ENCODE data around the gene PDK1.
"Not testable (repeated sequence)": the region's sequence is repeated elsewhere in the genome, so short reads cannot be mapped to it uniquely, and the experiment has no call there.

Gene PDK1

DNA sequence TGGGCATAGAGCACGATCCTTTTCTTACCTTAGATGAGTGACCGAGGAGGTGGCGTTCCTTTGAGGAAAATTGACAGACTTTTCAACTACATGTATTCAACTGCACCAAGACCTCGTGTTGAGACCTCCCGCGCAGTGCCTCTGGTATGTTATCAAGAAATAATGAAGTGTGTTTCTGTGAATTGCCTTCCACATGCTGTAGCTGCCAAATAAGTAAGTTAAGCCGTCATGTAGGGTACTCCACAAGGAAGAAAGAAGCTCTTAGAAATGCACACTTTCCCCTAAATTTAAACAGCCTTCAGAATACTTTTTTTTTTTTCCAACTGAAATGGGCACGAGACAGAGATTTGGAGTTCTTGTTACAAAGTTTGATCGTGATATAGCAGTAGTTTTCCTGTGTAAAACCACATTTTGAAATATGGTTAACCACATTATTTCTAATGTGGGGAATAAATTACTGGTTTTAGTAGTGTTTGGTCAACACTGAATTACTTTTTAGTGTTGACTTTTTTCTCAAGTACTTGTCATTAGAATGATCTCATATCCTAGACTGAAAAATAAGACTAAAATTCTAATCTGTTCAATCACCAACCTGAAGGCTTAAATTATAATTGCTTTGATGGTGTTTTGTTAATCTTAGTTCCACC is 30.5 kb downstream of the PDK1 start:
- in situ Hi-C loops (cut with HindIII; ENCODE audit: low pct_unique_long_range_greater_than_20kb, low sequenced_read_pairs): no loop called here
- DNase-seq (ENCODE audit: low read depth in 1 of 2, low spot score in 1 of 2): no peak
- TF ChIP-seq JUND (IDR thresholded peaks at IDR 0.05; ENCODE audit: low read depth): no peak

DNA sequence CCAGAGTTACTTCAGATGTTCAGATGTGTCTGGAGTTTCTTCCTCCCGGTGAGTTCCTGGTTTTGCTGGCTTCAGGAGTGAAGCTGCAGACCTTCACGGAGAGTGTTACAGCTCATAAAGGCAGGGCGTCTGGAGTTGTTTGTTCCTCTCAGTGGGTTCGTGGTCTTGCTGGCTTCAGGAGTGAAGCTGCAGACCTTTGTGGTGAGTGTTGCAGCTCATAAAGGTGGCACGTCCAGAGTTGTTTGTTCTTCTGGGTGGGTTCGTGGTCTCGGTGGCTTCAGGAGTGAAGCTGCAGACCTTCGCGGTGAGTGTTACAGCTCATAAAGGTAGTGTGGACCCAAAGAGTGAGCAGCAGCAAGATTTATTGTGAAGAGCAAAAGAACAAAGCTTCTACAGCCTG is 31.3 kb downstream of the PDK1 start:
- DNase-seq (ENCODE audit: low read depth in 1 of 2, low spot score in 1 of 2); in situ Hi-C loops (cut with HindIII; ENCODE audit: low pct_unique_long_range_greater_than_20kb, low sequenced_read_pairs): not testable (repeated sequence)

DNA sequence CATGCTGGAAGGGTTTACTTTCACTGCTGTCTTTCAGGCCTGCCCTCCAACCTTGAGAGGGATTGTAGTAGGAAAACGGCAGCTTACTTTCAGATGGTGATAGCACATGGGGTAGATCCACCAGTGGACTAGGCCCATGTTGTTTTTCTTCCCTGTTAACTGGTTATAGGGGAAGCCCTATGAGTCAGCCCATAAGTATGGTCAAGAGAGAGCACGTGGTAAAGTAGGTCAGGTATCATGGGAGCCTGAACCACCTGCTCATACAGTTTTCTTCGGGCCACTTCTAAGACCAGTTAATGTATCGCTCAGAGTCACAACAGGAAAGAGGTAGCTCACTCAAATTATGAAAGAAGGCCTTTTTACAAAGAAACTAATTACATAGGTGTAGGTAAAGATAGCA is 33.0 kb downstream of the PDK1 start:
- TF ChIP-seq JUND (IDR thresholded peaks at IDR 0.05; ENCODE audit: low read depth): no peak
- DNase-seq (ENCODE audit: low read depth in 1 of 2, low spot score in 1 of 2): no peak
- in situ Hi-C loops (cut with HindIII; ENCODE audit: low pct_unique_long_range_greater_than_20kb, low sequenced_read_pairs): no loop called here

DNA sequence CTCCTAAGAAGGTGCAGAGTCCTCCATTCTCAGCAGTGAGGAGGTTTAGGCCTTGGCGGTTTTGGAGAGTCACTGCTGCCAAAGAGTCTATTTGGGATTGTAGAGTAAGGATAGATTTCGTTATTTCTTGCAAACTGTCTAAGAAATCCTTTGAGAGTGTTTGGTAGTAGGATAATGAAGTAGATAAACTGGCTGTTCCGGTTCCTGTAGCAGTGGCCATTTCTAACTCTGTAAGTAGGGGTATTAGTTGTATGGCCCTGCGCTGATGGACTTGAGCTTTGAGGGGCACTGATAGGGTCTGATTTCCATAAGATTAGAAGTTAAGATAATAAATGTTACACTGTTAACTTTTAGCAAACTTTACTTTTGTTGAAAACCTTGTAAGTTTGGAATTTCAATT is 35.5 kb downstream of the PDK1 start:
- peak in 1 of 2 experiments; percentile 19 for DNase-seq (ENCODE audit: low read depth in 1 of 2, low spot score in 1 of 2)
- in situ Hi-C loops (cut with HindIII; ENCODE audit: low pct_unique_long_range_greater_than_20kb, low sequenced_read_pairs): not testable (repeated sequence)

DNA sequence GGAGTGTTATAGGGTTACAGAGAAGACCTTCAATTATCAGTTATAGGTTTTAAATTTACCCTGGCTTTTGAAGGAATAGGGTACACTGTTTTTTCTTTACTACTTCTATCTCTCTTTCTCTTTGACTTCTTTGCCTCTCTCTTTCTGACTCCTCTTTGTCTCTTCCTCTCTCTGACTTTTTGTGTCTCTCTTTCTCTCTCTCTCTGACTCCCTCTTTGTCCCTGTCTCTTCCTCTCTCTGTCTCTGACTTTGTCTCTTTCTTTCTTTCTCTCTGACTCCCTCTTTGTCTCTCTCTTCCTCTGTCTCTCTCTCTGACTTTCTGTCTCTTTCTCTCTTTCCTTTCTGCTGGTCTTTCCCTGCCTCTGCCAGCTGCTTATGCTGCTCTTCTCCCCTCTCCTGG is 36.3 kb downstream of the PDK1 start:
- DNase-seq (ENCODE audit: low read depth in 1 of 2, low spot score in 1 of 2); in situ Hi-C loops (cut with HindIII; ENCODE audit: low pct_unique_long_range_greater_than_20kb, low sequenced_read_pairs): not testable (repeated sequence)

DNA sequence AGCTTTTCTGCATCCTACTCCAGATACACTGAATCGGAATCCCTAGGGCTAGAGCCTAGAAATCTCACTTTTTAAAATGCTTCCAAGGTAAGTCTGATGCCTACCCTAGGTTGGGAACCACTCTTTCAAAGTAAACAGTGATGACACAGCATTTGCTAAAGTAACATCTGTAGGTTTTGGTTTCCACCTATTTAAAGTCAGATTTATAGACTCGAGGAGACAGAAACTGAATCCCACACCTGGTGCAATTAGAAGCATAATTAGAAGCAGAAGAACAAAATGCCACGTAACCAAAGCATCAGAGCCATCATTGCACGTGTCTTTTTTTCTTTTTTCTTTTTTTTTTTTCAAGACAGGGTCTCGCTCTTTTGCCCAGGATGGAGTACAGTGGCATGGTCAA is 40.9 kb downstream of the PDK1 start:
- DNase-seq (ENCODE audit: low read depth in 1 of 2, low spot score in 1 of 2): no peak
- in situ Hi-C loops (cut with HindIII; ENCODE audit: low pct_unique_long_range_greater_than_20kb, low sequenced_read_pairs): no loop called here
- no peak for TF ChIP-seq JUND (IDR thresholded peaks at IDR 0.05; ENCODE audit: low read depth)

DNA sequence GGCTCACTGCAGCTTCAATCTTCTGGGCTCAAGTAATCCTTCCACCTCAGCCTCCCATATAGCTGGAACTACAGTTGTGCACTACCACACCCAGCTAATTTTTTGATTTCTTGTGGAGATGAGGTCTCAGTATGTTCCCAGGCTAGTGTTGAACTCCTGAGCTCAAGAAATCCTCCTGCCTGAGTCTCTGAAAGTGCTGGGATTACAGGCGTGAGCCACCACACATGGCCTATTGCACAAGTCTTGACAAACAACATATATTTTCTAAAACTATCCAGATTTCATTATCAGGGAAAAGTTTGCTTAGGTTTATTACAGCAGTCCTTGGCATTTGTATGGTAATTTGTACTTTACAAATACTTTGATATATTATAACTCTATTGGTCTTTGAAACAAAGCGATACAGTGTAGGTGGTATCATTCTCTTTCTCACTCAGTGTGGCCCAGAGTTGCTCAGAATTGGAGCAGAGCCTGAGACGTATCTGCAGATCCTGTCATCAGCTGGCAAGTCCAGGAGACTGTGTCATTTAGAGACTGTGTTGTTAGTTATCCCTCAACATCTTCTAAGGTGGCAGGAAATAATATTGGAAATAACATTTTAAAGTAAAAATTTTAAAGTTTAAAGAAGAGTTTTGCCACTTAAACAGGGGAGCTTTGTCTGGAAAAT is 41.4 kb downstream of the PDK1 start:
- no peak for TF ChIP-seq JUND (IDR thresholded peaks at IDR 0.05; ENCODE audit: low read depth)
- in situ Hi-C loops (cut with HindIII; ENCODE audit: low pct_unique_long_range_greater_than_20kb, low sequenced_read_pairs): no loop called here
- no peak for DNase-seq (ENCODE audit: low read depth in 1 of 2, low spot score in 1 of 2)

DNA sequence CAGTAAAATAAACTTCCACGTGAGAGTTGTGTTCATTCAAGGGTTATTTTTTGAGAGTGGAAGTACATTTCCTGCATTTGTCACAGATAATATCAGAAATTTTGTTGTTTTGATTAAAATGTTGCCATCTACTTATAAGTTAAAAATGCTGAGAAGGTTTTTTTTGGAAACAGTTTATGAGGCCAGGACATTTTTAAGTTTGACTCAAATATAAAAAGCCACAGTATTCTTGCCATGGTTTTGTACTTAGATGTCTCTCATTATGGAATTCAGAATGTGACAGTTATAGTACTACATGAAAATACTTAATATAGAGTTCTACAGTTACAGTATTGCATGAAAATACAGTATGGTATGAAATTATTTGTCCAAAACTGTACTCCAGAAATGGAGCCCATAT is 44.1 kb downstream of the PDK1 start:
- in situ Hi-C loops (cut with HindIII; ENCODE audit: low pct_unique_long_range_greater_than_20kb, low sequenced_read_pairs): no loop called here
- no peak for TF ChIP-seq JUND (IDR thresholded peaks at IDR 0.05; ENCODE audit: low read depth)

DNA sequence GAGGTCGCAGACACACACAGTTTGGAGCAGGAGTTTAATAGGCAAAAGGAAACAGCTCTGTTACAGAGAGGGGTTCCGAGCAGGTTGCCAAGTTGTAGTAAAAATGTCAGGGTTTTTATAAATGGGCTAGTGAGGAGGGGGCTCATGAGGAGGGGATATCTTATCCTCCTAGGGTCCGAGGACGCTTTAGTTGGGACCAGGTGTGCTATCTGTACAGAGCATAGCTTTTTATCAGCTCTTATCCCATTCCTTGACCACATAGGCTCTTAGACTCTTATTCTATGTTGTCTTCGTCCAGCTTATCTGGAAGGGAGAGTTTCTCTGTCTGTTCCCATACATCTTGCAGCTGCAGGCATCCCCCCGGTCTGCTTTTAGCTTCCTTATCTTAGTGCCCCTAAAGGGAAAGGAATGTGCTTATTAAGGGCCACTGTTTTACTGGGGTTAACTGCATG is 44.7 kb downstream of the PDK1 start:
- in situ Hi-C loops (cut with HindIII; ENCODE audit: low pct_unique_long_range_greater_than_20kb, low sequenced_read_pairs): no loop called here
- no peak for TF ChIP-seq JUND (IDR thresholded peaks at IDR 0.05; ENCODE audit: low read depth)
- DNase-seq (ENCODE audit: low read depth in 1 of 2, low spot score in 1 of 2): no peak

More for the DNA sequence above, 44.1 kb downstream of the PDK1 start:
- no peak for DNase-seq (ENCODE audit: low read depth in 1 of 2, low spot score in 1 of 2)

DNA sequence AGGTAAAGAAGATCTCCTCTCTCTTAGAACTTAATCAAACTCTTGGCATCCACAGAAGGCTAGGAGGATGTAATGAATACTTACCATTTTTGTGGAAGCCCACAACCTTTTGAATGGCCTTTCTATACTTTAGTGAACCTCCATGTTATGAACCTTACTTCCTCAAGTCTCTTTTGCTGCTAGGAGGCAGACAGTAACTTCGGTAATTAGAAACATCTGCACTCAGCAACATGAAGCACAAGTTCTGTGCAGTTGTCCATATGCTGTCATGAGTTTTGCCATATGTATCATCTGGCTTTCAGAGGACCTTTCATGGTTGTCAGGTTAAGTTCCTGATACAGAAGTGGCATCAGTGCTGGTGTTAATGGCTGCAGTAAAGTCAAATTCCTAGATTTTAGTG is 50.4 kb downstream of the PDK1 start:
- no peak for DNase-seq (ENCODE audit: low read depth in 1 of 2, low spot score in 1 of 2)
- in situ Hi-C loops (cut with HindIII; ENCODE audit: low pct_unique_long_range_greater_than_20kb, low sequenced_read_pairs): no loop called here
- no peak for TF ChIP-seq JUND (IDR thresholded peaks at IDR 0.05; ENCODE audit: low read depth)

DNA sequence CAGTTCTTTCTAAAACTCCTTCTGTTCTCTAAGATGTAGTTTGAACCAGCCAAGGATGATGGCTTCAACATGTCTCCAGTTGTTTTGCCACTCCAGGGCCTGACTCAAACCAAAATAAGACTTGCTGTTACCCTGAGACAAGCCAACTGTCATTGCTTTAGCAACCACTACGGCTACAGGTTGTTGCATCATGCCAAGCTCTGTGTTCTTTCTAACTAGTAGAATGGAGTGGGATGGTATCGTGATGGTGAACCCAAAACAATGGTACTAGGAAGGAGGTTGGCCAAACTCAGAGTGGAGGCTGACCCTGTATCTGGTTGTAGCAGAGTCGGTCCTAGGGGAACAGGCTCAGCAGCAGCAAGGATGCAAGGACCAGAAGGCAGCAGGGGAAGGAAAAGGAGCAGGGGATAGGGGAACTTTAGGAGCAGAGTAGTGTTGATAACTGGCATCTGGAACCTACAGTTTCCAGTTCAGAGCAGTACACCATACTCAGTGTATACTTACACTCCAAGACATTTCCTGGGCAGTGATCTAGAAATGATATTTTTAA is 51.6 kb downstream of the PDK1 start:
- in situ Hi-C loops (cut with HindIII; ENCODE audit: low pct_unique_long_range_greater_than_20kb, low sequenced_read_pairs): no loop called here
- no peak for DNase-seq (ENCODE audit: low read depth in 1 of 2, low spot score in 1 of 2)
- no peak for TF ChIP-seq JUND (IDR thresholded peaks at IDR 0.05; ENCODE audit: low read depth)

DNA sequence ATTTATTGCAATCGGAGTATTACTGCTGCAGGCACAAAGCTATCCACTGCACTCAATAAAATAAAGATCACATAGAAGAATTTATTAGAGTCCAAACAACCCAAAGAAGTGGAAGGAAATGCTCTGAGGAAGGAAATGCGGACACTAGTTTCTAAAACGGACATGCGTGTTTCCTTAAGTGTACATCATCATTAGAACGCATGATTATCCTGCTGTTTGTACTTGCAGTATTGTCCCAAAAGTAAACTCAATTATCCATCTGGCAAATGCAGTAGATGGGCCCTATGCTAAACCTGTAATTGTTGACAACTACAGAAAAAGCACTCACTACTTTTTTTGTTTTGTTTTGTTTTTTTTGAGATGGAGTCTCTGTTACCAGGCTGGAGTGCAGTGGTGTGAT is 53.6 kb downstream of the PDK1 start:
- DNase-seq (ENCODE audit: low read depth in 1 of 2, low spot score in 1 of 2): no peak
- no peak for TF ChIP-seq JUND (IDR thresholded peaks at IDR 0.05; ENCODE audit: low read depth)
- in situ Hi-C loops (cut with HindIII; ENCODE audit: low pct_unique_long_range_greater_than_20kb, low sequenced_read_pairs): no loop called here

DNA sequence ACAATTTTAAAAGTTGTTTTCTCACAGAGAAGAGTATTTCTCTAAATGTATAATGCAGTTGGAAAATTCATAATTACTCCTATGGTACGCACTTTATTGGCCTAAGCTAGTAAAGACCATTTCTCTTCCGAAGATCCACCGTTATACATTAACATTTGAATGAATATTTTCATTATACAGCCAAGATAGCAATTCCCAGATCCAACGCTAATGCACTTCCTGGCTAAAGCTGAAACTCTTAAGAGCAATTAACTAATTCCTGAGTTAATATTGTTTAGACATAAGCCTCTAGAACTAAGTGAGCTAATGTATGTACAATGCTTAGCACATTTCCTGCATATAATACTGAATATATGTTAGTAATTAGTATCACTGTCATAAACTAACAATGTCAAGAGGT is 56.2 kb downstream of the PDK1 start:
- in situ Hi-C loops (cut with HindIII; ENCODE audit: low pct_unique_long_range_greater_than_20kb, low sequenced_read_pairs): no loop called here
- TF ChIP-seq JUND (IDR thresholded peaks at IDR 0.05; ENCODE audit: low read depth): no peak
- no peak for DNase-seq (ENCODE audit: low read depth in 1 of 2, low spot score in 1 of 2)

DNA sequence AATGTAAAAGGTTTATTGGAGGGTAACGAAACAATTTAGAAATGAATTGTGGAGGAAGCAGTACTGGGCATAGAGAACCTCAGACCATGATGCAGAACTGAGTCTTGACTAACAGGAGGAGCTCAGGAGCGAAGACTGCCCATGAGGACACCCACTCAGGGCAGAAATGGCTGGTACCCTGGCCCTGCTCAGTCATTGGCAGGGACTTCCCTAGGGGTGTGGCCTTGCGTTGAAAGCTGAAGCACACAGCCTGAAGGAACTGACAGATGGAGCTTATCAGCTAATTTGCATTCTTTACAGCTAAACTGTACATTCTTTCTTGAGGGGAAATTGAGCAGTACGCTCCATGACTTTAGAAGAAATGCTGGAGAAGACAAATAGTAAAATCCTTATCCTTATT is 57.1 kb downstream of the PDK1 start:
- in situ Hi-C loops (cut with HindIII; ENCODE audit: low pct_unique_long_range_greater_than_20kb, low sequenced_read_pairs): no loop called here
- no peak for DNase-seq (ENCODE audit: low read depth in 1 of 2, low spot score in 1 of 2)
- no peak for TF ChIP-seq JUND (IDR thresholded peaks at IDR 0.05; ENCODE audit: low read depth)

Data from T47D (cell line).